HG02870 (cell line): Measurements from ENCODE around the gene NAALADL2.

Experiments
- ATAC-seq: cut with Tn5 transposase; IDR thresholded peaks from one replicate; pipeline ENCODE4 v1.9.1; 2021; ENCODE audit warnings: mild to moderate bottlenecking, moderate library complexity; ENCODE audit not compliant: unreplicated experiment

NAALADL2 gene

GRCh38 chr3:174884776-174885568, 25.8 kb downstream of the NAALADL2 start:
- ATAC-seq: no peak

GRCh38 chr3:174891524-174892203, 32.5 kb downstream of the NAALADL2 start:
- no peak for ATAC-seq

- no peak for ATAC-seq
Measured at GRCh38 chr3:174907027-174907426, 47.9 kb downstream of the NAALADL2 start.

- ATAC-seq: no peak
Measured at GRCh38 chr3:174907628-174908407, 48.7 kb downstream of the NAALADL2 start.

- ATAC-seq: no peak
Measured at GRCh38 chr3:174931473-174932353, 72.6 kb downstream of the NAALADL2 start.

- ATAC-seq: no peak
Measured at GRCh38 chr3:174936590-174936989, 77.5 kb downstream of the NAALADL2 start.

GRCh38 chr3:174937478-174937877, 78.3 kb downstream of the NAALADL2 start:
- no peak for ATAC-seq

GRCh38 chr3:174938102-174938501, 79.0 kb downstream of the NAALADL2 start:
- no peak for ATAC-seq

- ATAC-seq: no peak
Measured at GRCh38 chr3:174940151-174940550, 81.0 kb downstream of the NAALADL2 start.

- ATAC-seq: no peak
Measured at GRCh38 chr3:174945276-174945675, 86.1 kb downstream of the NAALADL2 start.

GRCh38 chr3:174945951-174946350, 86.8 kb downstream of the NAALADL2 start:
- ATAC-seq: no peak

- ATAC-seq: no peak
Measured at GRCh38 chr3:174949523-174949922, 90.4 kb downstream of the NAALADL2 start.

- ATAC-seq: no peak
Measured at GRCh38 chr3:174951034-174951433, 91.9 kb downstream of the NAALADL2 start.

GRCh38 chr3:174951498-174952005, 92.4 kb downstream of the NAALADL2 start:
- no peak for ATAC-seq

GRCh38 chr3:174953068-174953467, 93.9 kb downstream of the NAALADL2 start:
- ATAC-seq: no peak

GRCh38 chr3:174955513-174956016, 96.4 kb downstream of the NAALADL2 start:
- no peak for ATAC-seq

- ATAC-seq: no peak
Measured at GRCh38 chr3:174957081-174957480, 97.9 kb downstream of the NAALADL2 start.

- ATAC-seq: no peak
Measured at GRCh38 chr3:174957551-174958001, 98.4 kb downstream of the NAALADL2 start.

GRCh38 chr3:174958671-174959328, 99.7 kb downstream of the NAALADL2 start:
- ATAC-seq: no peak
